A673 (cell line): ENCODE measurements around the gene BST2. TPM values are rescaled to one million over a fixed set of nuclear protein-coding genes. Genes with fewer than 3 reads are reported as not detected.

Source experiments
- BruUV-seq: library from RNA; stranded (reverse); fragments of 400-500 nt; replicated peaks from 2 replicates; lab custom pipeline; 2021; lab: Mats Ljungman, UMichigan
- CTCF ChIA-PET: fragments of 300-600 bp; sonication (Branson Sonifier 250); formaldehyde crosslinking; loops from one replicate; lab custom pipeline; 2022; ENCODE audit warnings: antibody characterized with exemption; lab: Charles Lee
- POLR2A ChIA-PET: fragments of 300-600 bp; sonication (Branson Sonifier 250); formaldehyde crosslinking; loops from one replicate; lab custom pipeline; 2022; ENCODE audit warnings: antibody characterized with exemption; ENCODE audit not compliant: low non-redundant PET; lab: Charles Lee
- DNase-seq: peaks from one replicate; pipeline ENCODE4 v3.0.0-alpha.2; 2015; ENCODE audit warnings: low spot score
- H3K27ac ChIP-seq: fragments of 200-600 bp; sonication (generic); 2 replicates; pipeline ENCODE4 v1.5.1; 2016; ENCODE audit warnings: mixed run types, low read depth, mild to moderate bottlenecking, mixed read lengths, antibody characterized with exemption, low read length; ENCODE audit not compliant: poor library complexity, severe bottlenecking
- H3K27me3 ChIP-seq: fragments of 200-600 bp; sonication (generic); replicated peaks from 2 replicates; pipeline ENCODE4 v1.6.1; 2017; ENCODE audit warnings: mixed run types, low read depth, mild to moderate bottlenecking, mixed read lengths, antibody characterized with exemption, low read length; ENCODE audit not compliant: insufficient read depth, poor library complexity
- H3K36me3 ChIP-seq: fragments of 200-600 bp; sonication (generic); 2 replicates; pipeline ENCODE4 v1.6.1; 2016; ENCODE audit warnings: mixed run types, mild to moderate bottlenecking, mixed read lengths, antibody characterized with exemption, low read length; ENCODE audit not compliant: insufficient read depth, poor library complexity, severe bottlenecking
- H3K4me1 ChIP-seq: fragments of 200-600 bp; sonication (generic); 2 replicates; pipeline ENCODE4 v1.6.1; 2017; ENCODE audit warnings: mixed run types, mild to moderate bottlenecking, mixed read lengths, antibody characterized with exemption, low read length; ENCODE audit not compliant: insufficient read depth, poor library complexity, severe bottlenecking
- H3K4me3 ChIP-seq: fragments of 200-600 bp; sonication (generic); 2 replicates; pipeline ENCODE4 v1.5.1; 2016; ENCODE audit warnings: low read depth, mixed run types, mild to moderate bottlenecking, mixed read lengths, low read length; ENCODE audit not compliant: poor library complexity, severe bottlenecking
- H3K9me3 ChIP-seq: fragments of 200-600 bp; sonication (generic); 2 replicates; pipeline ENCODE4 v1.6.1; 2016; ENCODE audit warnings: mixed run types, low read depth, mild to moderate bottlenecking, mixed read lengths, antibody characterized with exemption, low read length; ENCODE audit not compliant: poor library complexity, severe bottlenecking
- EZH2 ChIP-seq: fragments of 200-600 bp; sonication (generic); IDR thresholded peaks from 2 replicates; pipeline ENCODE4 v1.6.1; 2017; ENCODE audit warnings: borderline replicate concordance, low read depth, mild to moderate bottlenecking, mixed read lengths, antibody characterized with exemption, low read length; ENCODE audit not compliant: poor library complexity, severe bottlenecking
- intact Hi-C: fragments of 100-400 bp; cut with micrococcal nuclease; formaldehyde crosslinking; loops from one replicate; pipeline ENCODE4 v1.10.0; 2022; ENCODE audit not compliant: unreplicated experiment
- total RNA-seq: library from RNA; stranded (reverse); gene quantifications from 2 replicates; pipeline ENCODE4 v1.2.3, GENCODE V29; 2021
- TF ChIP-seq, protein P1 (sequence below): fragments of 300-800, 200-600 bp; sonication (generic); conservative IDR thresholded peaks from 2 replicates; pipeline ENCODE4 v1.5.1; 2017; ENCODE audit warnings: low read depth, mild to moderate bottlenecking, antibody characterized with exemption, low read length, moderate library complexity, mixed read lengths

The BST2 gene
- total RNA-seq, 1 experiment from 2014 or later: 1.3 TPM

DNA sequence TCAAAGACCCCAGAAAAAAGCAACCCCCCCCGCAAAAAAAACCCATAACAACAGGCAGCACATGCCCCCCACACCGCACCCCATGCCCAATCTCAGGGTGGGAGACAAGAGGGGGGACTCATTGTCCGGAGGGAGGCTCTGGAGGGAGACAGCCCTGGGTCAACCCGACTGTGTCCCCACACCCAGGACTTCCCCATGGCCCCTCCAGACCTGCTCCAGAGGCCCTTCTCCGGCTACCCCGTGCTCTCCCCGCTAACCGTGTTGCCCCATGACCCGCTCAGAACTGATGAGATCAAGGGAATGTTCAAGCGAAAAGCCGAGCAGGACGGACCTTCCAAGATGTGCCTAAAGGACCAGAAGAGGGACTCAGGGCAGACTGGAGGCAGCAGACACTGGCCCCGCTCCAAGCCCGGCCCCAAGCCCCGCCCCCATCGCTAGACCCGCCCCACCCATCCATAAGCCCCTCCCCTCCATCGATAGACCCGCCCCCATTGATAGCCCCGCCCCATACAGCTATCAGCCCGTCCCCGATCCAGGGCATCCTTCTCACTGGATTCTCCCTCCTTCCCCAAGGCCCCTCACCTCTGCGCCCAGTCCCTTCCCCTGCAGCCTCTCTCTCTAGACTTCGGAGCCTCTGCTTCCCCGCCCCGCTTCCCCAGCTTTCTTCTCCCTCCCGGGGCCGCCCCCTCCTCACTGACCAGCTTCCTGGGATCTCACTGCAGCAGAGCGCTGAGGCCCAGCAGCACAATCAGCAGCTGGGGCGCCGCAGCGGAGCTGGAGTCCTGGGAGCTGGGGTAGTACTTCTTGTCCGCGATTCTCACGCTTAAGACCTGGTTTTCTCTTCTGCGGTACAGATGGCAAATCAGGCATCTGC, 2.2 kb downstream of the BST2 start:
- BruUV-seq: no TSS peak
- Histone ChIP-seq H3K4me1 (peaks cover 13% of the 10 kb centered on the region), H3K27me3 (no peaks in the 10 kb centered on the region), H3K9me3 (no peaks in the 10 kb centered on the region), H3K27ac (no peak overlapping the region), H3K4me3 (no peak overlapping the region), H3K36me3 (no peaks in the 10 kb centered on the region)
- intact Hi-C loops: no loop called here
- ChIA-PET POLR2A (interaction anchor here (0.6 kb wide), 1 partner anchor 13 kb away, joined by 10 read pairs; no protein-coding TSS in a partner anchor), CTCF (interaction anchor here (0.5 to 0.6 kb wide), 6 partner anchors 17 to 849 kb away, joined by 3 to 9 read pairs (median 5); no protein-coding TSS in a partner anchor)
- no peak for DNase-seq
- TF ChIP-seq, protein P1, sequence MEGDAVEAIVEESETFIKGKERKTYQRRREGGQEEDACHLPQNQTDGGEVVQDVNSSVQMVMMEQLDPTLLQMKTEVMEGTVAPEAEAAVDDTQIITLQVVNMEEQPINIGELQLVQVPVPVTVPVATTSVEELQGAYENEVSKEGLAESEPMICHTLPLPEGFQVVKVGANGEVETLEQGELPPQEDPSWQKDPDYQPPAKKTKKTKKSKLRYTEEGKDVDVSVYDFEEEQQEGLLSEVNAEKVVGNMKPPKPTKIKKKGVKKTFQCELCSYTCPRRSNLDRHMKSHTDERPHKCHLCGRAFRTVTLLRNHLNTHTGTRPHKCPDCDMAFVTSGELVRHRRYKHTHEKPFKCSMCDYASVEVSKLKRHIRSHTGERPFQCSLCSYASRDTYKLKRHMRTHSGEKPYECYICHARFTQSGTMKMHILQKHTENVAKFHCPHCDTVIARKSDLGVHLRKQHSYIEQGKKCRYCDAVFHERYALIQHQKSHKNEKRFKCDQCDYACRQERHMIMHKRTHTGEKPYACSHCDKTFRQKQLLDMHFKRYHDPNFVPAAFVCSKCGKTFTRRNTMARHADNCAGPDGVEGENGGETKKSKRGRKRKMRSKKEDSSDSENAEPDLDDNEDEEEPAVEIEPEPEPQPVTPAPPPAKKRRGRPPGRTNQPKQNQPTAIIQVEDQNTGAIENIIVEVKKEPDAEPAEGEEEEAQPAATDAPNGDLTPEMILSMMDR: no peak
- TF ChIP-seq EZH2: no peak

DNA sequence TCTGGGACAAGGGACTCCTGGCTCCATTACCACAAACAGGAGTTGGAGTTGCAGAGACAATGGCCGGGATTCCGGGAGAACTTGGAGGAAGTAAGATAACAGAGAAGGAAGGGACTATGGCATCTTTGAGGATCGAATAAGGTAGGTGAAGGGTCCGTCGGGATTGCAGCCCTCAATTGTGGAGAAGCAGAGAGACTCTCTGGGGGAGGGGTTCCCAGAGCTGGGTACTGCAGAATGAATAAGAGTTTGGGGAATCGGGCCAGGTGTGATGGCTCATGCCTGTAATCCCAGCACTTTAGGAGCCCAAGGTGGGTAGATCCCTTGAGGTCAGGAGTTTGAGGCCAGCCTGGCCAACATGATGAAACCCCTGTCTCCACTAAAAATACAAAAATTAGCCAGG, 3.8 kb downstream of the BST2 start:
- ChIA-PET POLR2A (no interaction called here), CTCF (no interaction called here)
- DNase-seq: no peak
- BruUV-seq: no TSS peak
- no peak for TF ChIP-seq EZH2
- TF ChIP-seq, protein P1: no peak
- peaks cover 13% of the 10 kb centered on the region for H3K4me1 ChIP-seq
- intact Hi-C loops: no loop called here
- no peaks in the 10 kb centered on the region for H3K36me3 ChIP-seq
- no peaks in the 10 kb centered on the region for H3K27me3 ChIP-seq
- H3K4me3 ChIP-seq: no peak overlapping the region
- no peak overlapping the region for H3K27ac ChIP-seq
- H3K9me3 ChIP-seq: no peaks in the 10 kb centered on the region

DNA sequence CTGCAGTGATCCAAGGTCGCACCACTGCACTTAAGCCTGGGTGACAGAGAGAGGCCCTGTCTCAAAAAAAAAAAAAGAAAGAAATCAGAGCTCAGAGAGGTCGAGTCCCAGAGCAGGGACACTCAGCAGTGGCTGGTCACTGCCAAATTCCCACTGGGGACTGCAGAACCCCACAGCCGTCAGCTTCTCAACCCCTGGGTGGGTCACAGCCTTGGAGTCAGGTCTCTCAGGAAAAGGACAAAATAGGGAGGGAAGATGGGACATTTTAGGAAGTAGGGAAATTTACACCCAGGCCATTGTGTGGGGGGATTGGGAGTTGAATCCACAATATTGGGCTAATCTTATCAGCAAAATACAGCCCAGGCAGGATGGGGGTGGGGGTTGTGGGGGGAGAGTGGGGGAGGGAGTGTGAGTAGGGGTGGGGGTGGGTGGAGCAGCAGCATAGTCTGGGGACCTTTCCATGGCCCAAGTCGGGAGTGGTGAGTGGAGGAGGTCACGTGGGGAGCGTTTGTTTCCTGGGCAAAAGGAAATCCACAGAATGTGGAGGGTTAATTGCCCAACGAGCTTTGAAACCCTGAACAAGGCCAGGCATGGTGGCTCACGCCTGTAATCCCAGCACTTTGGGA, 6.4 kb downstream of the BST2 start:
- Histone ChIP-seq H3K27ac (no peak overlapping the region), H3K27me3 (no peaks in the 10 kb centered on the region), H3K9me3 (no peaks in the 10 kb centered on the region), H3K4me1 (peaks cover 4% of the 10 kb centered on the region), H3K4me3 (no peak overlapping the region), H3K36me3 (no peaks in the 10 kb centered on the region)
- DNase-seq: no peak
- TF ChIP-seq, protein P1: no peak
- TF ChIP-seq EZH2: no peak
- CTCF ChIA-PET: no interaction called here
- intact Hi-C loops: no loop called here
- BruUV-seq: no TSS peak
- POLR2A ChIA-PET: no interaction called here
